Spleen (tissue), 11 donors: ENCODE results near the gene TXNDC8. TPM values are rescaled to one million over a fixed set of nuclear protein-coding genes. Genes with fewer than 3 reads are reported as not detected.
A peak's percentile ranks its signal among the peaks of the same experiment; 100 is the strongest.

Source experiments
- DNase-seq: peaks from one replicate; pipeline ENCODE4 v3.0.0-alpha.2; 2020
- H3K27ac ChIP-seq, 8 donors: fragments of 200-600 bp; sonication (generic) in 7 of 8; 1 replicate in 4 of 8; 2 replicates in 4 of 8; pipeline versions ENCODE4 v1.5.0 to v1.8.0; 2016 to 2021; ENCODE audit warnings: inconsistent platforms in 4 of 8, mild to moderate bottlenecking in 4 of 8, moderate library complexity in 1 of 8
- H3K27me3 ChIP-seq, 7 donors: fragments of 200-600 bp; sonication (generic) in 6 of 7; replicated peaks in 1 of 7; 1 replicate in 4 of 7; 2 replicates in 3 of 7; pipeline versions ENCODE4 v1.5.0 to v1.8.0; 2016 to 2021; ENCODE audit warnings: inconsistent platforms in 3 of 7, mild to moderate bottlenecking in 1 of 7
- H3K36me3 ChIP-seq, 6 donors: fragments of 200-600 bp; sonication (generic) in 5 of 6; 1 replicate in 4 of 6; 2 replicates in 2 of 6; pipeline versions ENCODE4 v1.5.0 to v1.8.0; 2016 to 2021; ENCODE audit warnings: inconsistent platforms in 2 of 6
- H3K4me1 ChIP-seq, 6 donors: fragments of 200-600 bp; sonication (generic) in 5 of 6; 1 replicate in 3 of 6; 2 replicates in 3 of 6; pipeline versions ENCODE4 v1.5.0 to v1.8.0; 2016 to 2021; ENCODE audit warnings: inconsistent platforms in 3 of 6
- H3K4me3 ChIP-seq, 8 donors: fragments of 200-600 bp; sonication (generic) in 7 of 8; 1 replicate in 4 of 8; 2 replicates in 4 of 8; pipeline versions ENCODE4 v1.5.0 to v1.8.0; 2016 to 2021; ENCODE audit warnings: inconsistent platforms in 4 of 8, mild to moderate bottlenecking in 4 of 8, moderate library complexity in 2 of 8
- H3K9me3 ChIP-seq, 8 donors: fragments of 200-600 bp; sonication (generic) in 7 of 8; 1 replicate in 4 of 8; 2 replicates in 4 of 8; pipeline versions ENCODE4 v1.5.0 to v1.8.0; 2016 to 2021; ENCODE audit warnings: inconsistent platforms in 4 of 8
- POLR2A ChIP-seq, 3 donors: fragments of 450-650 bp; IDR thresholded peaks; one replicate each; pipeline ENCODE4 v1.5.1; 2017; ENCODE audit warnings: antibody characterized with exemption in 3 of 3, mild to moderate bottlenecking in 1 of 3
- POLR2AphosphoS5 ChIP-seq, 3 donors: sonication (generic); formaldehyde crosslinking; IDR thresholded peaks; one replicate each; pipeline ENCODE4 v1.5.1; 2017; ENCODE audit warnings: antibody characterized with exemption in 3 of 3
- WGBS, 5 donors: extraction: QIAGEN DNeasy Blood & Tissue Kit in 3 of 5; methylation state at CpG; one replicate each; pipeline versions ENCODE4 v1.1.5 to v1.1.7; 2013 to 2018; 5-methylcytosine and 5-hydroxymethylcytosine counted together
- intact Hi-C: fragments of 100-400 bp; cut with DNase I; formaldehyde crosslinking; loops from one replicate; pipeline ENCODE4 v1.15.0; 2023; ENCODE audit warnings: low total_unique reads
- polyA plus RNA-seq, 3 donors: library from polyadenylated mRNA; stranded (reverse); fragments of 200-250 nt; gene quantifications; one replicate each; pipeline ENCODE4 v1.2.1, GENCODE V29; 2013
- small RNA-seq, 4 donors: library from RNA; depleted of rRNA; stranded (forward); fragments of <200 nt; gene quantifications; one replicate each; pipeline ENCODE3, GENCODE V24; 2016
- total RNA-seq, 7 donors: library from RNA; depleted of rRNA in 3 of 7; stranded (reverse); fragments of >200 nt in 3 of 7; fragmentation: NEBNext Ultra II Directional in 4 of 7; extraction: Animal tissue kit (Norgen Biotek cat#: 25700) in 4 of 7; gene quantifications; one replicate each; pipeline versions ENCODE4 v1.1.0 to v1.2.1, GENCODE V29; 2016 to 2021
- TF ChIP-seq, protein P1 (sequence below), 11 experiments: fragments of 200-600 bp in 7 of 11; fragments of 450-650 bp in 4 of 11; sonication (generic) in 4 of 11; IDR thresholded peaks in 8 of 11; conservative IDR thresholded peaks in 3 of 11; 1 replicate in 7 of 11; 2 replicates in 4 of 11; pipeline versions ENCODE4 v1.4.0 to v1.8.0; 2016 to 2021; ENCODE audit warnings: antibody characterized with exemption in 11 of 11, inconsistent platforms in 4 of 11, mild to moderate bottlenecking in 1 of 11
- donor health status: healthy with polysubstance abuse.
- donor health status: DM: no; HTN: no; CAD: no; lungs with moderate emphysema.
- donor health status: DM: no; HTN: no; CAD: no.
- donor health status: Bipolar disorder and iron deficiency.
- donor health status: healthy.
- donor health status: DM: no; HTN: no; CAD: no.
- donor health status: DM: yes; HTN: yes; CAD: no.

Gene TXNDC8
- total and polyA plus RNA-seq, 10 donors = not detected

DNA sequence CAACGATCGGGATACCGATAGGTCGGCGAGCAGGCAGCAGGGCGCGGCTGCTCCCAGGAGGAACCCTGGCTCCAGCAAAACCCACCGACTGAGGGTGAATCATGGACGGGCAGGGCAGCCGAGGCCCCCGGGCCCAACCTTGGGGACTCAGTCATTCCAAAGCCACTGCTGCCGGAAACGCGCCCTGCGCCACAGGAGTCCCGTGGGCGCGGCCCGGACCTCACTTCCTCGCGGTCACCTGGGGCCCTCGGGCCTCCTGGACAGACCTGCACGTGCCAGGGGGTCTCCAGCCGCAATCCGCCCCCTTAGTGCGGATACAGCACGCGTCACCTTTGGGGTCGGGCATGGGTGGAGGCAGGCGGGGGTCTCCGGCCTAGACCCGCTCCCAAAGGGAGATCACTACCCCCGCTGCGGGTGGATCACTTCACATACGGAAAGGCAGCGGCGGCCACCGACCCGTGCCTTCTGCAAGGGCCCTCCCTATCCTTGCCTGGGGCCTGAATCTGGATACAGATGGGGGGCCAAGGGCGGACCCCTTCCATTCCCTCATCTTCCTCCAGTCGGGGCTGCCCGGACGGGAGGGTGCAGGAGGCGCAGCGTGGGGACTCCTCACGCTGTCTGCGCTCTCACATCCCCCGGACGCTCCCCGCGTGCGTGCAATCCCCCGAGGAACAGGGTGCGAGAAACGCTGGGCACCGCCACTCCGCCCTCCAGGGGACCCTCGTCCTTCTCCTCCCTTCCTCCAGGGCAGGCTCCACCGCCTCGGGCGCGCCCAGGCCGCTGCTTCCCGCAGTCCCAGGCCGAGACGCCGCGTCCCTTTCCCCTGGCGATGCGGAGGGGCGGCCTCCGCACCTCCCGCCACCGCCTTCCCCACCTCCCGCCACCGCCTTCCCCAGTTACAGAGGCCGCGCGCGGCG lies 81.9 kb downstream of the TXNDC8 start:
- intact Hi-C loops = no loop called here
- peak; percentile 93 for DNase-seq
- peak overlapping the region; percentile 79 to 94 (median 85) for H3K4me3 ChIP-seq
- WGBS, 5 donors = 0 to 1% (median 0%) methylated on average over 15 to 81 of the region's 81 CpGs
- H3K9me3 ChIP-seq = no peaks in the 10 kb centered on the region
- H3K27ac ChIP-seq = peak overlapping the region; percentile 85 to 98 (median 92)
- TF ChIP-seq, protein P1, sequence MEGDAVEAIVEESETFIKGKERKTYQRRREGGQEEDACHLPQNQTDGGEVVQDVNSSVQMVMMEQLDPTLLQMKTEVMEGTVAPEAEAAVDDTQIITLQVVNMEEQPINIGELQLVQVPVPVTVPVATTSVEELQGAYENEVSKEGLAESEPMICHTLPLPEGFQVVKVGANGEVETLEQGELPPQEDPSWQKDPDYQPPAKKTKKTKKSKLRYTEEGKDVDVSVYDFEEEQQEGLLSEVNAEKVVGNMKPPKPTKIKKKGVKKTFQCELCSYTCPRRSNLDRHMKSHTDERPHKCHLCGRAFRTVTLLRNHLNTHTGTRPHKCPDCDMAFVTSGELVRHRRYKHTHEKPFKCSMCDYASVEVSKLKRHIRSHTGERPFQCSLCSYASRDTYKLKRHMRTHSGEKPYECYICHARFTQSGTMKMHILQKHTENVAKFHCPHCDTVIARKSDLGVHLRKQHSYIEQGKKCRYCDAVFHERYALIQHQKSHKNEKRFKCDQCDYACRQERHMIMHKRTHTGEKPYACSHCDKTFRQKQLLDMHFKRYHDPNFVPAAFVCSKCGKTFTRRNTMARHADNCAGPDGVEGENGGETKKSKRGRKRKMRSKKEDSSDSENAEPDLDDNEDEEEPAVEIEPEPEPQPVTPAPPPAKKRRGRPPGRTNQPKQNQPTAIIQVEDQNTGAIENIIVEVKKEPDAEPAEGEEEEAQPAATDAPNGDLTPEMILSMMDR (IDR thresholded peaks at IDR 0.05 in 8 of 11, conservative IDR thresholded peaks at IDR 0.05 in 3 of 11) = no peak
- TF ChIP-seq POLR2AphosphoS5 (IDR thresholded peaks at IDR 0.05) (peak; percentile 41 to 82 (median 67)), POLR2A (IDR thresholded peaks at IDR 0.05) (no peak)
- H3K27me3 ChIP-seq = no peaks in the 10 kb centered on the region
- H3K36me3 ChIP-seq = peaks cover 0 to 6% (median 0%) of the 10 kb centered on the region in 6 donors
- peaks cover 4 to 57% (median 41%) of the 10 kb centered on the region in 6 donors for H3K4me1 ChIP-seq

DNA sequence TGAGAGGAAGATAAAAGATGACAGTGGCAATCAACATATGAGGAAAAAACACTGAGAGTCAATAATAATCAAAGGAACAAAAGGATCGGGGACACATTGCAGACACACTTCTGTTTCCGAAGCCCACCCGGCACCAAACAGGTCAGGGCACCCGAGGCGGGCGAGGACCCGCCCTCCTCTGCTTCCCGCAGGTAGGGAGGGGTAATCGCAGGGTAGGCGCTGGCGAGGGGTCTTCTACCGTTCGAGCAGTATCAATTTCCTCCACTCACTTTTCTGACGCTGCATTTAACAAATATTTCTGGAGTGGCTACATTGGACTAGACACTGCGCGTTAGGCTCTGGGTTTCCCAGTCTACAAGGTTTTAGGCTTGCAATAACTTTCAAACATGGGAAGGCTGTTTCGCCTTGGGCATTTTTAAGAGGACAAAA lies 82.6 kb downstream of the TXNDC8 start:
- 1 to 8% (median 4%) methylated on average over 17 of the region's 17 CpGs for WGBS, 5 donors
- no peaks in the 10 kb centered on the region for H3K27me3 ChIP-seq
- no peaks in the 10 kb centered on the region for H3K9me3 ChIP-seq
- TF ChIP-seq POLR2AphosphoS5 (IDR thresholded peaks at IDR 0.05) (no peak), POLR2A (IDR thresholded peaks at IDR 0.05) (no peak)
- TF ChIP-seq, protein P1 (IDR thresholded peaks at IDR 0.05 in 8 of 11, conservative IDR thresholded peaks at IDR 0.05 in 3 of 11) = no peak
- peak; percentile 82 for DNase-seq
- peaks cover 0 to 12% (median 3%) of the 10 kb centered on the region in 6 donors for H3K36me3 ChIP-seq
- peak overlapping the region; percentile 85 to 98 (median 92) for H3K27ac ChIP-seq
- peaks cover 4 to 57% (median 41%) of the 10 kb centered on the region in 6 donors for H3K4me1 ChIP-seq
- peak overlapping the region; percentile 79 to 94 (median 85) for H3K4me3 ChIP-seq
- intact Hi-C loops = no loop called here

DNA sequence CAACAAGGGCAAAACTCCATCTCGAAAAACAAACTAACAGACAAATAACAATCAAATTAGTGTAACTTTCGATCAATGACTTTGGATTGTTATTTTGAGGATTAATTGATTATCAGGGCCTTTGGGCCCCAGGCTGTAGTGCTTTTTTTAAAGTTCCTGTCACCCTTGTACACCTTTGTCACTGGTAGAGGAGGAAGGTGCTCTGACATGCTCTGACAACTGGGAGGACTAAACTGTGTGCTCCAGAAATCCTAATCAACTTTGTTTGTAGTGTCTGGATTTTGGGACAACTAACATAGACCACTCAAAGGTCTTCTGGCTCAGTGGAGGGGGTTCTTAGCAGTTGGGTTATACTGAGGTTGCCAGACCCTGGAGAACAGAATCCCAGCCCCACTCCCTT lies 83.2 kb downstream of the TXNDC8 start:
- WGBS, 5 donors = 85 to 93% (median 89%) methylated on average over 2 of the region's 2 CpGs
- Histone ChIP-seq H3K4me1 (peaks cover 4 to 57% (median 41%) of the 10 kb centered on the region in 6 donors), H3K36me3 (peaks cover 0 to 18% (median 6%) of the 10 kb centered on the region in 6 donors), H3K9me3 (no peaks in the 10 kb centered on the region), H3K27ac (peak overlapping the region in 6 of 8 donors; percentile 85 to 98 (median 92)), H3K27me3 (no peaks in the 10 kb centered on the region), H3K4me3 (peak overlapping the region in 7 of 8 donors; percentile 79 to 94 (median 83))
- intact Hi-C loops = no loop called here
- TF ChIP-seq, protein P1 (IDR thresholded peaks at IDR 0.05 in 8 of 11, conservative IDR thresholded peaks at IDR 0.05 in 3 of 11) = no peak
- TF ChIP-seq POLR2A (IDR thresholded peaks at IDR 0.05) = no peak
- DNase-seq = no peak

Small RNA genes lying within 50 kb of the gene (small RNA-seq; reads per million reads assigned to genes)
- 0 reads per million in 4 donors for gene RNU6-1039P

Other genes with a start within 250 kb of the TXNDC8 start
- gene C9orf152, start 129.7 kb downstream of the TXNDC8 start, total RNA-seq = not detected
- not detected for gene C9orf152, start 129.7 kb downstream of the TXNDC8 start, polyA plus RNA-seq
- 100 to 1,000 TPM in 3 of 7 donors, 10 to 100 TPM in 4; 74.4 to 118 (median 88.7) TPM for gene TXN, start 81.4 kb downstream of the TXNDC8 start, total RNA-seq
- 100 to 1,000 TPM; 170 to 196 (median 192) TPM for gene TXN, start 81.4 kb downstream of the TXNDC8 start, polyA plus RNA-seq
- 10 to 100 TPM; 19.7 to 44.9 (median 31.2) TPM for gene SVEP1, start 241.9 kb upstream of the TXNDC8 start, total RNA-seq
- 1 to 10 TPM in 2 of 3 donors, under 1 TPM in 1; 0.98 to 3.7 (median 2.9) TPM for gene SVEP1, start 241.9 kb upstream of the TXNDC8 start, polyA plus RNA-seq